Midbrain (tissue), 1 donor: ENCODE results near the gene PABPC3.

ENCODE experiments used
- DNase-seq: peaks from one replicate; lab custom pipeline; 2025; lab: John Stamatoyannopoulos, UW

Gene PABPC3

GRCh38 chr13:25111585-25111956 is 15.6 kb downstream of the PABPC3 start:
- no peak for DNase-seq

GRCh38 chr13:25112695-25113255 is 16.8 kb downstream of the PABPC3 start:
- DNase-seq: no peak

GRCh38 chr13:25114220-25114619 is 18.3 kb downstream of the PABPC3 start:
- peak; percentile 84 for DNase-seq

- no peak for DNase-seq
Measured at GRCh38 chr13:25116044-25116443, 20.1 kb downstream of the PABPC3 start.

GRCh38 chr13:25117312-25117711 is 21.4 kb downstream of the PABPC3 start:
- no peak for DNase-seq

GRCh38 chr13:25118378-25118905 is 22.5 kb downstream of the PABPC3 start:
- DNase-seq: no peak

- no peak for DNase-seq
Measured at GRCh38 chr13:25130944-25131343, 35.0 kb downstream of the PABPC3 start.

GRCh38 chr13:25131881-25132420 is 36.0 kb downstream of the PABPC3 start:
- DNase-seq: no peak

GRCh38 chr13:25132751-25133390 is 36.9 kb downstream of the PABPC3 start:
- DNase-seq: no peak

GRCh38 chr13:25135896-25136295 is 40.0 kb downstream of the PABPC3 start:
- no peak for DNase-seq

GRCh38 chr13:25136880-25137787 is 41.2 kb downstream of the PABPC3 start:
- no peak for DNase-seq

- DNase-seq: no peak
Measured at GRCh38 chr13:25137788-25138115, 41.8 kb downstream of the PABPC3 start.

- no peak for DNase-seq
Measured at GRCh38 chr13:25141042-25141441, 45.1 kb downstream of the PABPC3 start.

GRCh38 chr13:25143706-25144105 is 47.8 kb downstream of the PABPC3 start:
- DNase-seq: no peak

- no peak for DNase-seq
Measured at GRCh38 chr13:25147638-25148401, 51.9 kb downstream of the PABPC3 start.

GRCh38 chr13:25148402-25148771 is 52.5 kb downstream of the PABPC3 start:
- DNase-seq: no peak
